Measurements from ENCODE around the gene SMG6. TPM values are rescaled to one million over a fixed set of nuclear protein-coding genes. Genes with fewer than 3 reads are reported as not detected.
A peak's percentile ranks its signal among the peaks of the same experiment; 100 is the strongest.

Gene SMG6
- total and polyA plus RNA-seq, 5 experiments from 2014 or later, result 5.3 to 51.4 (median 13.5) TPM

- peaks cover 34 to 69% (median 52%) of the 10 kb centered on the region in 4 donors for H3K4me1 Mint-ChIP-seq
Observed at GRCh38 chr17:2299136-2299535, 4.4 kb downstream of the SMG6 start.

GRCh38 chr17:2297023-2297422 is 6.6 kb downstream of the SMG6 start:
- H3K27me3 Mint-ChIP-seq, result no peaks in the 10 kb centered on the region
- peaks cover 16 to 82% (median 27%) of the 10 kb centered on the region in 3 donors for H3K36me3 Mint-ChIP-seq
- DNase-seq (no peak), ATAC-seq (no peak)
- H3K27ac Mint-ChIP-seq, result peak overlapping the region in 1 of 10 donors; percentile 24
- no peaks in the 10 kb centered on the region for H3K9me3 Mint-ChIP-seq
- POLR2A ChIA-PET, result interaction anchor here (0.6 kb wide), 1 partner anchor 252 kb away, joined by 3 read pairs; no protein-coding TSS in a partner anchor
- peaks cover 39 to 67% (median 53%) of the 10 kb centered on the region in 4 donors for H3K4me1 Mint-ChIP-seq
- no peak overlapping the region for H3K4me3 Mint-ChIP-seq

More at GRCh38 chr17:2299136-2299535, 4.4 kb downstream of the SMG6 start:
- POLR2A ChIA-PET, result no interaction called here
- peaks cover 13 to 63% (median 24%) of the 10 kb centered on the region in 3 donors for H3K36me3 Mint-ChIP-seq
- no peaks in the 10 kb centered on the region for H3K27me3 Mint-ChIP-seq
- DNase-seq, result no peak
- ATAC-seq, result no peak
- H3K27ac Mint-ChIP-seq, result no peak overlapping the region
- no peak overlapping the region for H3K4me3 Mint-ChIP-seq
- no peaks in the 10 kb centered on the region for H3K9me3 Mint-ChIP-seq

GRCh38 chr17:2295575-2295974 is 8.0 kb downstream of the SMG6 start:
- POLR2A ChIA-PET, result no interaction called here
- ATAC-seq (no peak), DNase-seq (no peak)
- H3K27ac Mint-ChIP-seq, result peak overlapping the region in 7 of 10 donors; percentile 32 to 77 (median 54)
- no peaks in the 10 kb centered on the region for H3K27me3 Mint-ChIP-seq
- no peak overlapping the region for H3K4me3 Mint-ChIP-seq
- no peaks in the 10 kb centered on the region for H3K9me3 Mint-ChIP-seq
- H3K36me3 Mint-ChIP-seq, result peaks cover 18 to 96% (median 34%) of the 10 kb centered on the region in 3 donors
- H3K4me1 Mint-ChIP-seq, result peaks cover 28 to 54% (median 45%) of the 10 kb centered on the region in 4 donors

- POLR2A ChIA-PET, result interaction anchor here (0.5 kb wide), 1 partner anchor 709 kb away, joined by 4 read pairs; no protein-coding TSS in a partner anchor
- no peak overlapping the region for H3K4me3 Mint-ChIP-seq
- peak overlapping the region in 3 of 10 donors; percentile 0 to 37 (median 16) for H3K27ac Mint-ChIP-seq
- no peak for DNase-seq
- ATAC-seq, result no peak
- H3K9me3 Mint-ChIP-seq, result no peaks in the 10 kb centered on the region
- H3K27me3 Mint-ChIP-seq, result no peaks in the 10 kb centered on the region
- peaks cover 20 to 96% (median 21%) of the 10 kb centered on the region in 3 donors for H3K36me3 Mint-ChIP-seq
- peaks cover 14 to 32% (median 29%) of the 10 kb centered on the region in 4 donors for H3K4me1 Mint-ChIP-seq
Observed at GRCh38 chr17:2292100-2292499, 11.5 kb downstream of the SMG6 start.

- H3K36me3 Mint-ChIP-seq, result peaks cover 10 to 94% (median 16%) of the 10 kb centered on the region in 3 donors
- peaks cover 0 to 17% (median 14%) of the 10 kb centered on the region in 4 donors for H3K4me1 Mint-ChIP-seq
- ATAC-seq, result no peak
- H3K9me3 Mint-ChIP-seq, result no peaks in the 10 kb centered on the region
- H3K27ac Mint-ChIP-seq, result peak overlapping the region in 1 of 10 donors; percentile 59
- H3K4me3 Mint-ChIP-seq, result no peak overlapping the region
- POLR2A ChIA-PET, result no interaction called here
- no peak for DNase-seq
- H3K27me3 Mint-ChIP-seq, result no peaks in the 10 kb centered on the region
Observed at GRCh38 chr17:2289878-2290478, 13.6 kb downstream of the SMG6 start.

- DNase-seq (no peak), ATAC-seq (no peak)
- Mint-ChIP-seq H3K4me3 (no peak overlapping the region), H3K27ac (peak overlapping the region in 1 of 10 donors; percentile 64), H3K9me3 (no peaks in the 10 kb centered on the region), H3K27me3 (no peaks in the 10 kb centered on the region), H3K36me3 (peaks cover 27 to 91% (median 29%) of the 10 kb centered on the region in 3 donors), H3K4me1 (peaks cover 10 to 31% (median 22%) of the 10 kb centered on the region in 4 donors)
- POLR2A ChIA-PET, result interaction anchor here (0.6 to 1.2 kb wide), 5 partner anchors 20 to 225 kb away, joined by 3 to 4 read pairs (median 3); partner anchors contain the start of gene TSR1
Observed at GRCh38 chr17:2283302-2283701, 20.3 kb downstream of the SMG6 start.

GRCh38 chr17:2282297-2282873 is 21.2 kb downstream of the SMG6 start:
- Mint-ChIP-seq H3K9me3 (no peaks in the 10 kb centered on the region), H3K27me3 (no peaks in the 10 kb centered on the region), H3K4me3 (no peak overlapping the region), H3K4me1 (peaks cover 10 to 31% (median 21%) of the 10 kb centered on the region in 4 donors), H3K27ac (peak overlapping the region in 9 of 10 donors; percentile 25 to 87 (median 75)), H3K36me3 (peaks cover 27 to 88% (median 29%) of the 10 kb centered on the region in 3 donors)
- DNase-seq (peak in 3 of 10 donors; percentile 62 to 69 (median 66)), ATAC-seq (peak; percentile 50 to 65)
- POLR2A ChIA-PET, result interaction anchor here (0.9 to 3.0 kb wide), 5 partner anchors 16 to 228 kb away, joined by 3 to 10 read pairs (median 5); partner anchors contain the start of gene HIC1

- Mint-ChIP-seq H3K27me3 (no peaks in the 10 kb centered on the region), H3K27ac (peak overlapping the region in 7 of 10 donors; percentile 33 to 81 (median 54)), H3K36me3 (peaks cover 27 to 80% (median 32%) of the 10 kb centered on the region in 3 donors), H3K4me1 (peaks cover 22 to 53% (median 40%) of the 10 kb centered on the region in 4 donors), H3K4me3 (peak overlapping the region in 5 of 10 donors; percentile 15 to 56 (median 43)), H3K9me3 (no peaks in the 10 kb centered on the region)
- ATAC-seq (no peak), DNase-seq (no peak)
- POLR2A ChIA-PET, result interaction anchor here (1.5 to 3.0 kb wide), 2 partner anchors 20 to 35 kb away, joined by 4 to 10 read pairs; no protein-coding TSS in a partner anchor
Observed at GRCh38 chr17:2279707-2280106, 23.9 kb downstream of the SMG6 start.

GRCh38 chr17:2277429-2278170 is 26.0 kb downstream of the SMG6 start:
- Mint-ChIP-seq H3K36me3 (peaks cover 33 to 76% (median 35%) of the 10 kb centered on the region in 3 donors), H3K27me3 (no peaks in the 10 kb centered on the region), H3K4me3 (peak overlapping the region in 1 of 10 donors; percentile 19), H3K27ac (peak overlapping the region in 2 of 10 donors; percentile 18 to 21), H3K9me3 (no peaks in the 10 kb centered on the region), H3K4me1 (peaks cover 24 to 61% (median 46%) of the 10 kb centered on the region in 4 donors)
- POLR2A ChIA-PET, result interaction anchor here (0.7 kb wide), 2 partner anchors 10 to 13 kb away, joined by 3 to 5 read pairs; no protein-coding TSS in a partner anchor
- ATAC-seq, result no peak
- no peak for DNase-seq

GRCh38 chr17:2275722-2276121 is 27.9 kb downstream of the SMG6 start:
- H3K27me3 Mint-ChIP-seq, result no peaks in the 10 kb centered on the region
- peaks cover 18 to 64% (median 26%) of the 10 kb centered on the region in 3 donors for H3K36me3 Mint-ChIP-seq
- POLR2A ChIA-PET, result interaction anchor here (0.7 to 2.2 kb wide), 5 partner anchors 9 to 220 kb away, joined by 3 to 16 read pairs (median 4); no protein-coding TSS in a partner anchor
- DNase-seq (peak in 5 of 10 donors; percentile 33 to 73 (median 65)), ATAC-seq (peak; percentile 92 to 94)
- H3K4me1 Mint-ChIP-seq, result peaks cover 23 to 58% (median 48%) of the 10 kb centered on the region in 4 donors
- peak overlapping the region; percentile 43 to 92 (median 74) for H3K27ac Mint-ChIP-seq
- peak overlapping the region in 9 of 10 donors; percentile 3 to 78 (median 59) for H3K4me3 Mint-ChIP-seq
- no peaks in the 10 kb centered on the region for H3K9me3 Mint-ChIP-seq

- H3K4me1 Mint-ChIP-seq, result peaks cover 26 to 61% (median 56%) of the 10 kb centered on the region in 4 donors
- ATAC-seq (no peak), DNase-seq (no peak)
- H3K9me3 Mint-ChIP-seq, result no peaks in the 10 kb centered on the region
- no peaks in the 10 kb centered on the region for H3K27me3 Mint-ChIP-seq
- peaks cover 13 to 64% (median 24%) of the 10 kb centered on the region in 3 donors for H3K36me3 Mint-ChIP-seq
- peak overlapping the region in 1 of 10 donors; percentile 77 for H3K27ac Mint-ChIP-seq
- H3K4me3 Mint-ChIP-seq, result peak overlapping the region in 1 of 10 donors; percentile 1
- POLR2A ChIA-PET, result interaction anchor here (2.2 kb wide), 1 partner anchor 8 kb away, joined by 16 read pairs; no protein-coding TSS in a partner anchor
Observed at GRCh38 chr17:2274414-2274813, 29.2 kb downstream of the SMG6 start.

Data from naive thymus-derived CD8-positive, alpha-beta T cell (primary cell).